CD8-positive, alpha-beta memory T cell (primary cell): ENCODE results near the gene PSMD3. TPM values are rescaled to one million over a fixed set of nuclear protein-coding genes. Genes with fewer than 3 reads are reported as not detected.
A peak's percentile ranks its signal among the peaks of the same experiment; 100 is the strongest.

Experiments
- CTCF ChIA-PET: fragments of 350-600 bp; sonication (Branson Sonifier 250); formaldehyde crosslinking; loops from one replicate; lab custom pipeline; 2021; ENCODE audit warnings: antibody characterized with exemption; lab: Charles Lee
- POLR2A ChIA-PET: fragments of 350-600 bp; sonication (Branson Sonifier 250); formaldehyde crosslinking; loops from one replicate; lab custom pipeline; 2021; ENCODE audit warnings: antibody characterized with exemption; lab: Charles Lee
- DNase-seq, 5 donors: peaks; one replicate each; pipeline versions ENCODE4 v3.0.0 to v3.0.0-alpha.2; 2020 to 2022; ENCODE audit warnings: mixed read lengths in 1 of 5
- H3K27ac ChIP-seq: one replicate; pipeline ENCODE4 v1.7.0; 2013; ENCODE audit warnings: low read depth, mild to moderate bottlenecking, low read length, moderate library complexity
- H3K27me3 ChIP-seq: 2 replicates; pipeline ENCODE4 v1.7.0; 2013; ENCODE audit warnings: low read length, mild to moderate bottlenecking; ENCODE audit not compliant: insufficient read depth, poor library complexity, severe bottlenecking
- H3K36me3 ChIP-seq: 2 replicates; pipeline ENCODE4 v1.7.0; 2013; ENCODE audit warnings: mild to moderate bottlenecking, low read length, moderate library complexity; ENCODE audit not compliant: insufficient read depth
- H3K4me1 ChIP-seq: 2 replicates; pipeline ENCODE4 v1.7.0; 2013; ENCODE audit warnings: mild to moderate bottlenecking, low read length, moderate library complexity; ENCODE audit not compliant: insufficient read depth
- H3K4me3 ChIP-seq: 2 replicates; pipeline ENCODE4 v1.7.0; 2013; ENCODE audit warnings: mild to moderate bottlenecking, low read length
- H3K9me3 ChIP-seq: 2 replicates; pipeline ENCODE4 v1.7.0; 2013; ENCODE audit warnings: mild to moderate bottlenecking, low read length
- H3K27ac Mint-ChIP-seq, 8 donors: one replicate each; pipeline ENCODE4 v1.8.0; 2020 to 2021; ENCODE audit warnings: mixed read lengths in 8 of 8, mild to moderate bottlenecking in 6 of 8, inconsistent platforms in 3 of 8, moderate library complexity in 3 of 8
- H3K27me3 Mint-ChIP-seq, 2 donors: one replicate each; pipeline ENCODE4 v1.8.0; 2020 to 2021; ENCODE audit warnings: mixed read lengths in 2 of 2, mild to moderate bottlenecking in 1 of 2, moderate library complexity in 1 of 2
- H3K36me3 Mint-ChIP-seq, 3 donors: one replicate each; pipeline ENCODE4 v1.8.0; 2020 to 2021; ENCODE audit warnings: mixed read lengths in 3 of 3, inconsistent platforms in 1 of 3, mild to moderate bottlenecking in 1 of 3
- H3K4me1 Mint-ChIP-seq, 3 donors: one replicate each; pipeline ENCODE4 v1.8.0; 2020 to 2021; ENCODE audit warnings: mixed read lengths in 3 of 3, inconsistent platforms in 1 of 3, mild to moderate bottlenecking in 1 of 3
- H3K4me3 Mint-ChIP-seq, 7 donors: one replicate each; pipeline ENCODE4 v1.8.0; 2020 to 2021; ENCODE audit warnings: mixed read lengths in 7 of 7, mild to moderate bottlenecking in 6 of 7, moderate library complexity in 4 of 7, inconsistent platforms in 2 of 7
- H3K9me3 Mint-ChIP-seq, 5 donors: one replicate each; pipeline ENCODE4 v1.8.0; 2020 to 2022; ENCODE audit warnings: mixed read lengths in 5 of 5, mild to moderate bottlenecking in 3 of 5, moderate library complexity in 2 of 5, inconsistent platforms in 1 of 5
- polyA plus RNA-seq: library from polyadenylated mRNA; unstranded; fragments of 300-500 nt; fragmentation: Illumina TruSeq; gene quantifications from one replicate; pipeline ENCODE4 v1.2.3, GENCODE V29; 2021
- total RNA-seq, 2 experiments: library from RNA; stranded (reverse); gene quantifications; one replicate each; pipeline ENCODE4 v1.2.3, GENCODE V29; 2021

PSMD3 gene
- total and polyA plus RNA-seq, 3 experiments from 2014 or later: 51.1 to 186 (median 185) TPM

- no peaks in the 10 kb centered on the region for H3K4me1 Mint-ChIP-seq
- no peaks in the 10 kb centered on the region for H3K27me3 Mint-ChIP-seq
- no peak overlapping the region for H3K27ac Mint-ChIP-seq
- no peak for DNase-seq
- Histone ChIP-seq H3K27me3 (no peaks in the 10 kb centered on the region), H3K4me1 (no peaks in the 10 kb centered on the region), H3K27ac (no peak overlapping the region), H3K36me3 (peaks cover 60% of the 10 kb centered on the region), H3K4me3 (no peak overlapping the region), H3K9me3 (no peaks in the 10 kb centered on the region)
- no peak overlapping the region for H3K4me3 Mint-ChIP-seq
- H3K36me3 Mint-ChIP-seq: peaks cover 10 to 83% (median 12%) of the 10 kb centered on the region in 3 donors
- POLR2A ChIA-PET: no interaction called here
- CTCF ChIA-PET: no interaction called here
- H3K9me3 Mint-ChIP-seq: no peaks in the 10 kb centered on the region
These were observed 52.0 kb downstream of the PSMD3 start for GRCh38 chr17:40032322-40033320.

GRCh38 chr17:40033339-40033738 is 52.7 kb downstream of the PSMD3 start:
- DNase-seq: no peak
- no peaks in the 10 kb centered on the region for H3K9me3 Mint-ChIP-seq
- Histone ChIP-seq H3K27ac (no peak overlapping the region), H3K4me1 (no peaks in the 10 kb centered on the region), H3K9me3 (no peaks in the 10 kb centered on the region), H3K4me3 (no peak overlapping the region), H3K27me3 (no peaks in the 10 kb centered on the region), H3K36me3 (peaks cover 60% of the 10 kb centered on the region)
- H3K36me3 Mint-ChIP-seq: peaks cover 10 to 79% (median 12%) of the 10 kb centered on the region in 3 donors
- POLR2A ChIA-PET: no interaction called here
- no peaks in the 10 kb centered on the region for H3K27me3 Mint-ChIP-seq
- no peak overlapping the region for H3K27ac Mint-ChIP-seq
- no peaks in the 10 kb centered on the region for H3K4me1 Mint-ChIP-seq
- CTCF ChIA-PET: no interaction called here
- H3K4me3 Mint-ChIP-seq: no peak overlapping the region

GRCh38 chr17:40034426-40035161 is 54.0 kb downstream of the PSMD3 start:
- Histone ChIP-seq H3K36me3 (peaks cover 56% of the 10 kb centered on the region), H3K4me3 (no peak overlapping the region), H3K4me1 (no peaks in the 10 kb centered on the region), H3K27ac (no peak overlapping the region), H3K9me3 (no peaks in the 10 kb centered on the region), H3K27me3 (no peaks in the 10 kb centered on the region)
- Mint-ChIP-seq H3K4me3 (no peak overlapping the region), H3K27ac (peak overlapping the region in 1 of 8 donors; percentile 57), H3K36me3 (peaks cover 7 to 72% (median 9%) of the 10 kb centered on the region in 3 donors), H3K9me3 (no peaks in the 10 kb centered on the region), H3K4me1 (no peaks in the 10 kb centered on the region), H3K27me3 (no peaks in the 10 kb centered on the region)
- POLR2A ChIA-PET: interaction anchor here (0.6 kb wide), 1 partner anchor 24 kb away, joined by 4 read pairs; no protein-coding TSS in a partner anchor
- DNase-seq: no peak
- CTCF ChIA-PET: interaction anchor here (1.0 to 1.6 kb wide), 2 partner anchors 9 to 156 kb away, joined by 3 read pairs; no protein-coding TSS in a partner anchor

GRCh38 chr17:40035162-40035559 is 54.6 kb downstream of the PSMD3 start:
- Histone ChIP-seq H3K27ac (no peak overlapping the region), H3K4me1 (no peaks in the 10 kb centered on the region), H3K27me3 (no peaks in the 10 kb centered on the region), H3K4me3 (no peak overlapping the region), H3K9me3 (no peaks in the 10 kb centered on the region), H3K36me3 (peaks cover 51% of the 10 kb centered on the region)
- DNase-seq: no peak
- Mint-ChIP-seq H3K9me3 (no peaks in the 10 kb centered on the region), H3K27ac (no peak overlapping the region), H3K4me1 (no peaks in the 10 kb centered on the region), H3K27me3 (no peaks in the 10 kb centered on the region), H3K36me3 (peaks cover 5 to 68% (median 7%) of the 10 kb centered on the region in 3 donors), H3K4me3 (peak overlapping the region in 1 of 7 donors; percentile 68)
- CTCF ChIA-PET: interaction anchor here (0.8 to 1.6 kb wide), 3 partner anchors 10 to 188 kb away, joined by 3 read pairs; no protein-coding TSS in a partner anchor
- POLR2A ChIA-PET: no interaction called here

- CTCF ChIA-PET: interaction anchor here (0.9 to 2.2 kb wide), 6 partner anchors 12 to 152 kb away, joined by 3 to 9 read pairs (median 4); no protein-coding TSS in a partner anchor
- no peaks in the 10 kb centered on the region for H3K9me3 Mint-ChIP-seq
- no peaks in the 10 kb centered on the region for H3K27me3 Mint-ChIP-seq
- peaks cover 0 to 4% (median 0%) of the 10 kb centered on the region in 3 donors for H3K4me1 Mint-ChIP-seq
- H3K4me3 ChIP-seq: no peak overlapping the region
- H3K36me3 ChIP-seq: peaks cover 21% of the 10 kb centered on the region
- no peaks in the 10 kb centered on the region for H3K27me3 ChIP-seq
- peaks cover 0 to 48% (median 4%) of the 10 kb centered on the region in 3 donors for H3K36me3 Mint-ChIP-seq
- no peak for DNase-seq
- H3K27ac Mint-ChIP-seq: peak overlapping the region in 2 of 8 donors; percentile 17 to 20
- H3K27ac ChIP-seq: no peak overlapping the region
- no peaks in the 10 kb centered on the region for H3K9me3 ChIP-seq
- no peak overlapping the region for H3K4me3 Mint-ChIP-seq
- POLR2A ChIA-PET: interaction anchor here (0.6 kb wide), 1 partner anchor 161 kb away, joined by 7 read pairs; no protein-coding TSS in a partner anchor
- no peaks in the 10 kb centered on the region for H3K4me1 ChIP-seq
These were observed 58.4 kb downstream of the PSMD3 start for GRCh38 chr17:40038882-40039513.

GRCh38 chr17:40041196-40041595 is 60.6 kb downstream of the PSMD3 start:
- H3K36me3 Mint-ChIP-seq: peaks cover 0 to 37% (median 2%) of the 10 kb centered on the region in 3 donors
- H3K27me3 Mint-ChIP-seq: no peaks in the 10 kb centered on the region
- Histone ChIP-seq H3K36me3 (no peaks in the 10 kb centered on the region), H3K27me3 (no peaks in the 10 kb centered on the region), H3K4me1 (no peaks in the 10 kb centered on the region), H3K27ac (no peak overlapping the region), H3K4me3 (no peak overlapping the region), H3K9me3 (no peaks in the 10 kb centered on the region)
- H3K9me3 Mint-ChIP-seq: no peaks in the 10 kb centered on the region
- H3K4me3 Mint-ChIP-seq: no peak overlapping the region
- H3K27ac Mint-ChIP-seq: peak overlapping the region in 5 of 8 donors; percentile 0 to 10 (median 6)
- ChIA-PET CTCF (no interaction called here), POLR2A (no interaction called here)
- DNase-seq: no peak
- peaks cover 0 to 4% (median 0%) of the 10 kb centered on the region in 3 donors for H3K4me1 Mint-ChIP-seq
